ENCODE results near the gene SLC17A9. TPM values are rescaled to one million over a fixed set of nuclear protein-coding genes. Genes with fewer than 3 reads are reported as not detected.

The SLC17A9 gene
- total and polyA plus RNA-seq, 10 of the 15 experiments (the other 5 are each of a cell fraction or from before 2014, with no cell fraction given), result 0.72 to 74.1 (median 29.4) TPM

DNA sequence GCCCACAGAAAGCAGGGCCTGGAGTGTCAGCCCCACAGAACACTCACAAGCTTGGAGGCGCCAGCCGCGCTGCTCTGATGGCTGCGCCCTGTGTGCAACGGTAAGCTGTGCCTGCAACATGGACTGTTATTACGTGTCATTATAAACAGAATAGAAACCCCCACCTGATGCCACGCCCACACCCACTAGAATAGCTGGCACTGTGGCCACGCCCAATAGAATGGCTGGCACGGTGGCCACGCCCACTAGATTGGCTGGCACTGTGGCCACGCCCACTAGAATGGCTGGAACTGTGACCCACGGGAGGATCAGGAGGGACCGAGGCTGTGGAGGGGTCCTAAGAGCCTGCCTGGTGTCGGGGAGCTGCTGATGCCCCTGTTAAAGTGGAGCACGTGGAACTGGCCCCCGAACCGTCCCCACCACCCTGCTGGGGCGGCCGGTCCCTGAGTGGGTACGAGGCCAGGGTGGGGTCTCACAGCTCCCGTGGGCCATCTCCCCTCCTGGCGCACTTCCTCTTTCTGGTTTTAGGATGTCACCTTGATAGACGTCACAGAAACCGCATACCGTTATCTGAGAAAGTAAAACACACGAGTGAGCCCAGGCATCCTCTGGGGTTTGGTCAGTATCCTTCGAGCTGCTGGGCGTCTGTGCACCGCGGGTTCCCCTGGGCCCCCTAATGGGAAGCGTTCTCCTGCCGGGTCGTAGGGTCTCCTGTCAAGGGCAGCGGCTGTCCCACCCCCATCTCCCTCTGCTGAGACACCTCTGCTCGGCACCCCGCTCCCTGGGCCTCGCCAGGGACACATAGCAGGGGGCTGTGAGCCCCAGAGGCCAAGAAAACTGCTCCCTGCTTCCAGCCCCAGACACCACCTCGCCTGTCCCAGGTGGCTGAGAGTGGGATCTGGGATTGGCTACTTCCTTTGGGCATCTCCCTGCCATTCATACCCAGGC lies 25.4 kb downstream of the SLC17A9 start (continued):
- TF ChIP-seq DPF2 (IDR thresholded peaks at IDR 0.05) (peak; percentile 100), ASH2L (IDR thresholded peaks at IDR 0.05; ENCODE audit: borderline replicate concordance, low read depth) (no peak), BMI1 (IDR thresholded peaks at IDR 0.05; ENCODE audit: borderline replicate concordance) (0 out of 2 replicates have a peak, but pooled peaks have one; percentile 59), CHD1 (IDR thresholded peaks at IDR 0.05; ENCODE audit: low read depth, low read length) (0 out of 2 replicates have a peak, but pooled peaks have one; percentile 77), ZBED1 (IDR thresholded peaks at IDR 0.05; ENCODE audit: borderline replicate concordance) (peak; percentile 56; the same call in 1 of the 2 replicates), EZH2 (IDR thresholded peaks at IDR 0.05; ENCODE audit: borderline replicate concordance, control insufficient read depth, low read depth, low read length) (no peak), MEF2B (IDR thresholded peaks at IDR 0.05; ENCODE audit: partially characterized antibody, poor library complexity, severe bottlenecking) (peak; percentile 94), JUNB (IDR thresholded peaks at IDR 0.05) (peak; percentile 63), SIN3A (IDR thresholded peaks at IDR 0.05; ENCODE audit: low read depth, low read length) (no peak), EP300 (IDR thresholded peaks at IDR 0.05; ENCODE audit: borderline replicate concordance in 1 of 2, control insufficient read depth in 1 of 2, low read depth in 2 of 2, low read length in 2 of 2) (peak; percentile 94 to 98; a peak in 3 of 4 replicates), ZNF622 (IDR thresholded peaks at IDR 0.05) (no peak), RUNX3 (IDR thresholded peaks at IDR 0.05; ENCODE audit: low read length) (peak; percentile 93), WRNIP1 (IDR thresholded peaks at IDR 0.05; ENCODE audit: borderline replicate concordance, low read depth, low read length) (no peak), ZSCAN29 (IDR thresholded peaks at IDR 0.05) (no peak), MYC (IDR thresholded peaks at IDR 0.05; ENCODE audit: insufficient read depth, insufficient read length, insufficient replicate concordance, low read length, severe bottlenecking) (no peak), BHLHE40 (IDR thresholded peaks at IDR 0.05; ENCODE audit: borderline replicate concordance in 1 of 2, low read depth in 2 of 2, low read length in 1 of 2) (peak; percentile 83 to 91), BCL11A (IDR thresholded peaks at IDR 0.05; ENCODE audit: low read depth, low read length) (peak; percentile 87), ZNF217 (IDR thresholded peaks at IDR 0.05) (peak; percentile 90; the same call in 1 of the 2 replicates)
- TF ChIP-seq, protein P1, sequence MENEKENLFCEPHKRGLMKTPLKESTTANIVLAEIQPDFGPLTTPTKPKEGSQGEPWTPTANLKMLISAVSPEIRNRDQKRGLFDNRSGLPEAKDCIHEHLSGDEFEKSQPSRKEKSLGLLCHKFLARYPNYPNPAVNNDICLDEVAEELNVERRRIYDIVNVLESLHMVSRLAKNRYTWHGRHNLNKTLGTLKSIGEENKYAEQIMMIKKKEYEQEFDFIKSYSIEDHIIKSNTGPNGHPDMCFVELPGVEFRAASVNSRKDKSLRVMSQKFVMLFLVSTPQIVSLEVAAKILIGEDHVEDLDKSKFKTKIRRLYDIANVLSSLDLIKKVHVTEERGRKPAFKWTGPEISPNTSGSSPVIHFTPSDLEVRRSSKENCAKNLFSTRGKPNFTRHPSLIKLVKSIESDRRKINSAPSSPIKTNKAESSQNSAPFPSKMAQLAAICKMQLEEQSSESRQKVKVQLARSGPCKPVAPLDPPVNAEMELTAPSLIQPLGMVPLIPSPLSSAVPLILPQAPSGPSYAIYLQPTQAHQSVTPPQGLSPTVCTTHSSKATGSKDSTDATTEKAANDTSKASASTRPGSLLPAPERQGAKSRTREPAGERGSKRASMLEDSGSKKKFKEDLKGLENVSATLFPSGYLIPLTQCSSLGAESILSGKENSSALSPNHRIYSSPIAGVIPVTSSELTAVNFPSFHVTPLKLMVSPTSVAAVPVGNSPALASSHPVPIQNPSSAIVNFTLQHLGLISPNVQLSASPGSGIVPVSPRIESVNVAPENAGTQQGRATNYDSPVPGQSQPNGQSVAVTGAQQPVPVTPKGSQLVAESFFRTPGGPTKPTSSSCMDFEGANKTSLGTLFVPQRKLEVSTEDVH (IDR thresholded peaks at IDR 0.05; ENCODE audit: low read depth, partially characterized antibody), result no peak
- TF ChIP-seq, protein P2, sequence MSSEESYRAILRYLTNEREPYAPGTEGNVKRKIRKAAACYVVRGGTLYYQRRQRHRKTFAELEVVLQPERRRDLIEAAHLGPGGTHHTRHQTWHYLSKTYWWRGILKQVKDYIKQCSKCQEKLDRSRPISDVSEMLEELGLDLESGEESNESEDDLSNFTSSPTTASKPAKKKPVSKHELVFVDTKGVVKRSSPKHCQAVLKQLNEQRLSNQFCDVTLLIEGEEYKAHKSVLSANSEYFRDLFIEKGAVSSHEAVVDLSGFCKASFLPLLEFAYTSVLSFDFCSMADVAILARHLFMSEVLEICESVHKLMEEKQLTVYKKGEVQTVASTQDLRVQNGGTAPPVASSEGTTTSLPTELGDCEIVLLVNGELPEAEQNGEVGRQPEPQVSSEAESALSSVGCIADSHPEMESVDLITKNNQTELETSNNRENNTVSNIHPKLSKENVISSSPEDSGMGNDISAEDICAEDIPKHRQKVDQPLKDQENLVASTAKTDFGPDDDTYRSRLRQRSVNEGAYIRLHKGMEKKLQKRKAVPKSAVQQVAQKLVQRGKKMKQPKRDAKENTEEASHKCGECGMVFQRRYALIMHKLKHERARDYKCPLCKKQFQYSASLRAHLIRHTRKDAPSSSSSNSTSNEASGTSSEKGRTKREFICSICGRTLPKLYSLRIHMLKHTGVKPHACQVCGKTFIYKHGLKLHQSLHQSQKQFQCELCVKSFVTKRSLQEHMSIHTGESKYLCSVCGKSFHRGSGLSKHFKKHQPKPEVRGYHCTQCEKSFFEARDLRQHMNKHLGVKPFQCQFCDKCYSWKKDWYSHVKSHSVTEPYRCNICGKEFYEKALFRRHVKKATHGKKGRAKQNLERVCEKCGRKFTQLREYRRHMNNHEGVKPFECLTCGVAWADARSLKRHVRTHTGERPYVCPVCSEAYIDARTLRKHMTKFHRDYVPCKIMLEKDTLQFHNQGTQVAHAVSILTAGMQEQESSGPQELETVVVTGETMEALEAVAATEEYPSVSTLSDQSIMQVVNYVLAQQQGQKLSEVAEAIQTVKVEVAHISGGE (CRISPR knock-in tag; IDR thresholded peaks at IDR 0.05), result no peak
